Measurements from ENCODE around the gene SURF2.

DNA sequence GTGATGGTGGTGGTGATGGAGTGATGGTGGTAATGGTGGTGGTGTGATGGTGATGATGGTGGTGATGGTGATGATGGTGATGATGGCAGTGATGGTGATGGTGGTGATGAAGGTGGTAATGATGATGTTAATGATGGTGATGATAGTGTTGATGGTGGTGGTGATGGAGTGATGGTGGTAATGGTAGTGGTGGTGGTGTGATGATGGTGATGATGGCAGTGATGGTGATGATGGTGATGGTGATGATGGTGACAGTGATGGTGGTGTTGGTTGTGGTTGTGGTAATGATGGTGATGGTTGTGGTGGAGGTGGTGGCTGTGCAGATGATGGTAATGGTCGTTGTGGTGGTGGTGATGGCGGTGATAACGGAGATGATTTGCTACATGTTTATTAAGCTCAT lies 27.1 kb downstream of the SURF2 start:
- TF ChIP-seq, protein P1, sequence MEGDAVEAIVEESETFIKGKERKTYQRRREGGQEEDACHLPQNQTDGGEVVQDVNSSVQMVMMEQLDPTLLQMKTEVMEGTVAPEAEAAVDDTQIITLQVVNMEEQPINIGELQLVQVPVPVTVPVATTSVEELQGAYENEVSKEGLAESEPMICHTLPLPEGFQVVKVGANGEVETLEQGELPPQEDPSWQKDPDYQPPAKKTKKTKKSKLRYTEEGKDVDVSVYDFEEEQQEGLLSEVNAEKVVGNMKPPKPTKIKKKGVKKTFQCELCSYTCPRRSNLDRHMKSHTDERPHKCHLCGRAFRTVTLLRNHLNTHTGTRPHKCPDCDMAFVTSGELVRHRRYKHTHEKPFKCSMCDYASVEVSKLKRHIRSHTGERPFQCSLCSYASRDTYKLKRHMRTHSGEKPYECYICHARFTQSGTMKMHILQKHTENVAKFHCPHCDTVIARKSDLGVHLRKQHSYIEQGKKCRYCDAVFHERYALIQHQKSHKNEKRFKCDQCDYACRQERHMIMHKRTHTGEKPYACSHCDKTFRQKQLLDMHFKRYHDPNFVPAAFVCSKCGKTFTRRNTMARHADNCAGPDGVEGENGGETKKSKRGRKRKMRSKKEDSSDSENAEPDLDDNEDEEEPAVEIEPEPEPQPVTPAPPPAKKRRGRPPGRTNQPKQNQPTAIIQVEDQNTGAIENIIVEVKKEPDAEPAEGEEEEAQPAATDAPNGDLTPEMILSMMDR (IDR thresholded peaks at IDR 0.05): no peak
- TF ChIP-seq EP300 (IDR thresholded peaks at IDR 0.05; ENCODE audit: low read depth) (no peak), POLR2A (IDR thresholded peaks at IDR 0.05) (no peak)
